Gastroesophageal sphincter (tissue), 4 donors: ENCODE results near the gene LTBP3. TPM values are rescaled to one million over a fixed set of nuclear protein-coding genes. Genes with fewer than 3 reads are reported as not detected.
A peak's percentile ranks its signal among the peaks of the same experiment; 100 is the strongest.

Source experiments
- ATAC-seq: fragments of 150-250 bp; one replicate; pipeline ENCODE4 v1.9.1; 2016; ENCODE audit warnings: mild to moderate bottlenecking, moderate library complexity
- H3K27ac ChIP-seq, 4 donors: fragments of 200-600 bp; sonication (generic) in 3 of 4; 1 replicate in 3 of 4; 2 replicates in 1 of 4; pipeline ENCODE4 v1.5.1; 2016 to 2019
- H3K27me3 ChIP-seq: fragments of 200-600 bp; sonication (generic); one replicate; pipeline ENCODE4 v1.5.1; 2019
- H3K36me3 ChIP-seq, 2 donors: fragments of 200-600 bp; sonication (generic); one replicate each; pipeline ENCODE4 v1.5.1; 2019; ENCODE audit warnings: control low read depth in 1 of 2
- H3K4me1 ChIP-seq, 3 donors: fragments of 200-600 bp; sonication (generic); 1 replicate in 2 of 3; 2 replicates in 1 of 3; pipeline ENCODE4 v1.5.1; 2016 to 2019; ENCODE audit warnings: control low read depth in 2 of 3
- H3K4me3 ChIP-seq, 2 donors: fragments of 200-600 bp; sonication (generic); one replicate each; pipeline ENCODE4 v1.5.1; 2019; ENCODE audit warnings: mild to moderate bottlenecking in 1 of 2, moderate library complexity in 1 of 2
- H3K9me3 ChIP-seq, 3 donors: fragments of 200-600 bp; sonication (generic); one replicate each; pipeline ENCODE4 v1.5.1; 2017 to 2019; ENCODE audit warnings: control low read depth in 2 of 3
- EP300 ChIP-seq: sonication (generic); formaldehyde crosslinking; IDR thresholded peaks from one replicate; pipeline ENCODE4 v1.6.1; 2017; ENCODE audit warnings: antibody characterized with exemption, mild to moderate bottlenecking
- POLR2A ChIP-seq, 2 donors: fragments of 450-650 bp; IDR thresholded peaks; one replicate each; pipeline ENCODE4 v1.6.1; 2017; ENCODE audit warnings: antibody characterized with exemption in 2 of 2, mild to moderate bottlenecking in 2 of 2, moderate library complexity in 1 of 2
- POLR2AphosphoS5 ChIP-seq: sonication (generic); formaldehyde crosslinking; IDR thresholded peaks from one replicate; pipeline ENCODE4 v1.6.1; 2017; ENCODE audit warnings: antibody characterized with exemption
- WGBS, 2 donors: methylation state at CpG; one replicate each; pipeline ENCODE4 v1.1.5; 2018; ENCODE audit warnings: low coverage in 1 of 2; 5-methylcytosine and 5-hydroxymethylcytosine counted together
- total RNA-seq, 4 donors: library from RNA; depleted of rRNA; stranded (reverse); fragments of >200 nt; gene quantifications; one replicate each; pipeline ENCODE4 v1.1.0, GENCODE V29; 2016
- TF ChIP-seq, protein P1 (sequence below), 4 experiments: fragments of 200-600 bp in 2 of 4; fragments of 450-650 bp in 2 of 4; sonication (generic) in 1 of 4; IDR thresholded peaks; one replicate each; pipeline ENCODE4 v1.5.1; 2017 to 2019; ENCODE audit warnings: antibody characterized with exemption in 4 of 4, mild to moderate bottlenecking in 2 of 4, moderate library complexity in 2 of 4

The LTBP3 gene
- total RNA-seq, 4 donors from 2014 or later: 90.6 to 173 (median 139) TPM

DNA sequence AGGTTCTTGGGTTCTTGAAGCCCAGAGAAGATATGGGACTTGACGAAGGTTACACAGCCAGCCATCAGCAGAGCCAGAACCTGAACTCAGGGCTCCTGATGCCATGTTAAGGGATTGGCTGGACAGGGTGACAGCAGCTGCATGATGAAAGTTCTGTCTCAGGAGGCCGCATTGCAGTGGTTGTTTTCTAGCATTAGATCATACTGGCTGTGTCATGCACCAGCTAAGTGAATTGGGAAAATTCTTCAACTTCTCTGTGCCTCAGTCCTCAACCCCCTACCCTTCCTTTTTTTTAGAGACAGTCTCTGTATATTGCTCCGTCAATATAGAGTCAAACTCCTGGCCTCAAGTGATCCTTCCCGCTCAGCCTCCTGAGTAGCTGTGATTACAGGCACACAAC lies 5.4 kb upstream of the LTBP3 start:
- H3K4me1 ChIP-seq: peaks cover 0 to 60% (median 29%) of the 10 kb centered on the region in 3 donors
- no peaks in the 10 kb centered on the region for H3K27me3 ChIP-seq
- WGBS, 2 donors: 96 to 100% methylated on average over 2 to 4 of the region's 4 CpGs
- H3K36me3 ChIP-seq: no peaks in the 10 kb centered on the region
- TF ChIP-seq EP300: no peak
- TF ChIP-seq, protein P1, sequence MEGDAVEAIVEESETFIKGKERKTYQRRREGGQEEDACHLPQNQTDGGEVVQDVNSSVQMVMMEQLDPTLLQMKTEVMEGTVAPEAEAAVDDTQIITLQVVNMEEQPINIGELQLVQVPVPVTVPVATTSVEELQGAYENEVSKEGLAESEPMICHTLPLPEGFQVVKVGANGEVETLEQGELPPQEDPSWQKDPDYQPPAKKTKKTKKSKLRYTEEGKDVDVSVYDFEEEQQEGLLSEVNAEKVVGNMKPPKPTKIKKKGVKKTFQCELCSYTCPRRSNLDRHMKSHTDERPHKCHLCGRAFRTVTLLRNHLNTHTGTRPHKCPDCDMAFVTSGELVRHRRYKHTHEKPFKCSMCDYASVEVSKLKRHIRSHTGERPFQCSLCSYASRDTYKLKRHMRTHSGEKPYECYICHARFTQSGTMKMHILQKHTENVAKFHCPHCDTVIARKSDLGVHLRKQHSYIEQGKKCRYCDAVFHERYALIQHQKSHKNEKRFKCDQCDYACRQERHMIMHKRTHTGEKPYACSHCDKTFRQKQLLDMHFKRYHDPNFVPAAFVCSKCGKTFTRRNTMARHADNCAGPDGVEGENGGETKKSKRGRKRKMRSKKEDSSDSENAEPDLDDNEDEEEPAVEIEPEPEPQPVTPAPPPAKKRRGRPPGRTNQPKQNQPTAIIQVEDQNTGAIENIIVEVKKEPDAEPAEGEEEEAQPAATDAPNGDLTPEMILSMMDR (IDR thresholded peaks at IDR 0.05): no peak
- no peak overlapping the region for H3K4me3 ChIP-seq
- peak overlapping the region in 2 of 4 donors; percentile 21 to 98 for H3K27ac ChIP-seq
- no peaks in the 10 kb centered on the region for H3K9me3 ChIP-seq
- no peak for ATAC-seq

DNA sequence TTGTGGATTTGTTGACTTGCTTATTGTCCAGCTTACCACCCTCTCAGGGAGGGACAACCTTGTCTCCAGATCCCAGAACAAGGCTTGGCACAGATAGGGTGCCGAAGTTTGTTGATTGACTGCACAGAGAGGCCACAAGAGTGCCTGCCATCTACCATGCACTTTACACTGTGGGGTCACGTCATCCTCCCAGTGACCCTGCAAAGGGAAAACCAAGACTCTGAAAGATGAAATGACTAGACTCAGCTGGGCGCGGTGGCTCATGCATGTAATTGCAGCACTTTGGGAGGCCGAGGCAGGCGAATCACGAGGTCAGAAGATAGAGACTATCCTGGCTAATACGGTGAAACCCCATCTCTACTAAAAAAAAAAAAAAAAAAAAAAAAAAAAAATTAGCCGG lies 4.6 kb upstream of the LTBP3 start:
- H3K4me3 ChIP-seq: no peak overlapping the region
- WGBS, 2 donors: 75 to 80% methylated on average over 1 to 2 of the region's 9 CpGs
- ATAC-seq: no peak
- no peaks in the 10 kb centered on the region for H3K27me3 ChIP-seq
- H3K36me3 ChIP-seq: no peaks in the 10 kb centered on the region
- H3K9me3 ChIP-seq: no peaks in the 10 kb centered on the region
- no peak overlapping the region for H3K27ac ChIP-seq
- H3K4me1 ChIP-seq: peaks cover 0 to 55% (median 26%) of the 10 kb centered on the region in 3 donors
- TF ChIP-seq POLR2A (IDR thresholded peaks at IDR 0.05) (no peak), POLR2AphosphoS5 (no peak), EP300 (no peak)
- TF ChIP-seq, protein P1 (IDR thresholded peaks at IDR 0.05): no peak

DNA sequence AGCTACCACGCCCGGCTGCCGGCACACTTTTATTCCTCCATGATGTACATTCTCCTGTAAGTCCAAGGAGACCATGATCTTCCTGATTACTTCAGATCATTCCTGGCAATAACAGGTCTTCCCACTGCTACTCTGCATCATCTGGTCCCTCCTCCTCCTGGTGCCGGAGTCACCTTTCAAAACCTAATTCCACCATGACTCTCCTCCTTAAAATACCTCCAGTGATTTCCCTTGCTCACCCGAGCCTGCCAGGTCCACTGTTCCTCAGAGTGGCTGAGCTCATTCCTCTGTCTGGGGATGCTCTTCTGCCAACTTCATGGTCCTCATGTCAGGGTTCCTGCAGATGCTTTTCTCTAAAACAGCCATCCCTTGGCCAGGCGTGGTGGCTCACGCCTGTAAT lies 3.9 kb upstream of the LTBP3 start:
- TF ChIP-seq POLR2AphosphoS5: no peak
- TF ChIP-seq EP300: no peak
- TF ChIP-seq POLR2A (IDR thresholded peaks at IDR 0.05): no peak
- TF ChIP-seq, protein P1 (IDR thresholded peaks at IDR 0.05): no peak
- no peaks in the 10 kb centered on the region for H3K36me3 ChIP-seq
- H3K27ac ChIP-seq: no peak overlapping the region
- 92 to 93% methylated on average over 4 to 5 of the region's 7 CpGs for WGBS, 2 donors
- H3K4me1 ChIP-seq: peaks cover 0 to 54% (median 26%) of the 10 kb centered on the region in 3 donors
- H3K27me3 ChIP-seq: no peaks in the 10 kb centered on the region
- no peak overlapping the region for H3K4me3 ChIP-seq
- no peaks in the 10 kb centered on the region for H3K9me3 ChIP-seq
- no peak for ATAC-seq

DNA sequence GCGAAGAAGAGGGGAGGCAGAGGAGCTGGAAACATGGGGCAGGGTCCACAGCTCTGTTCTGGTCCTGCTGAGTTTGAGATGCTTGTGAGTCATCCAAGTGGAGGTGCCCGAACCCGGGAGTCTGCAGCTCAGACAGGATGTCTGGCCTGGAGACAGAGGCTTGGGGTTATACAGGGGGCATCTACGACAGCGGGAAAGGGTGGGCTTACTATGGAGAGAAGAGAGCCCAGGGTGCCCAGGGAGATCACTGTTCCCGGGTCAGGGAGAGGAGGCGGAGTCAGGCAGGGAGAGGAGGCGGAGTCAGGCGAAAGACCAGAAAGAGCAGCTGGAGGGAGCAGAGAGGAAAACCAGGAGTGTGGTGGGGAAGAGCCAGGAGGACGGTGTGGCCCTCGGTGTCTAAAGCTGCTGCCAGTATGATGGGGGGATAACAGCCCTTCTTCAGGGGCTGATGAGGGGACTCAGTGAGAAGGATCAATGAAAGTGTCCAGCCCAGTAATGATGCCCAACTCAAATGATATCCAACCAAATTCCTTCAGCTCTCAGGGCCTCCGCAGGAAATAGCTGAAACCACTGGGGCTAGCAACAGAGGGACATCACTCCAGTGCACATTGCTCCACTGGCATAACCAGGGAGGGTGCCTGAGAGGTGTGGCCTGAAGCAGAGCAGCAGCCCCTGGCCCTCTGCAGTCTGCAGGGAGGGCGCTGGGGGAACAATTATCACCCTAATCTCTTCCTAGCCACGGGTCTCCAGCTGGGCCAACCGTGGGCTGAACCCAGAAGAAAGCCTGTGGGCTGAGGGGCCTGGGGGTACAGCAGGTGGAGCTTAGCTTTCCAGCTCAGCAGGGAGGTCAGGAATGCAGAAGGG lies 2.6 kb upstream of the LTBP3 start:
- H3K36me3 ChIP-seq: no peaks in the 10 kb centered on the region
- no peaks in the 10 kb centered on the region for H3K9me3 ChIP-seq
- H3K4me1 ChIP-seq: peaks cover 0 to 54% (median 37%) of the 10 kb centered on the region in 3 donors
- H3K27ac ChIP-seq: peak overlapping the region; percentile 6 to 100 (median 98)
- no peaks in the 10 kb centered on the region for H3K27me3 ChIP-seq
- TF ChIP-seq, protein P1 (IDR thresholded peaks at IDR 0.05): no peak
- TF ChIP-seq POLR2A (IDR thresholded peaks at IDR 0.05): no peak
- TF ChIP-seq EP300: no peak
- TF ChIP-seq POLR2AphosphoS5: no peak
- ATAC-seq: peak; percentile 7
- 15 to 26% methylated on average over 5 to 14 of the region's 15 CpGs for WGBS, 2 donors
- no peak overlapping the region for H3K4me3 ChIP-seq

DNA sequence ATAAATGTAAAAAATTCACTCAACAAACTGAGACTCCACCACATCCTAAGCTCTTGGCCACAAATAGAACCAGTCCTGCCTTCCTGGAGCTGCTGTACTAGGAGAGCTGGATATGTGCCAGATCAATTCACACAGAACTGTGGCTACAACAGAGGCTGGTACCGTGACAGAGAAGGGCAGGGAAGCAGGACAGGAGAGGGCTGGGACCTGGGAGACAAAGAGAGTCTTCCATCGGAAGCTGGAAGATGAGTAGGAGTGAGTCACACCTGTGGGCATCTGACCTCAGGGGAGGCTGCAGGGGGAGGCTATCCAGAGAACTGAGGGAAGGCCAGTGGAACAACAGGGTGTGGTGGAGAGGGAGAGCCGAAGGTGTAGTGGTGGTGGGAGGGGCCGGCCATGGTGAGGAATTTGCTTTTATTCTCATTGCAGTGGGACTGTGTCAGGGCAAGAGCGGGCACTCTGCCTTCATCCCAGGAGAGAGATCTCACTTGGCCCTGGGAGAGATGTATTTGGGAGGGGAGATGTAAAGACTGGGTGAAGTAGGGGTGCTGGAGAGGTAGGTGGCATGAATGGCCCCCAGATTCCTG lies 1.9 kb upstream of the LTBP3 start:
- WGBS, 2 donors: 39 to 80% methylated on average over 1 to 5 of the region's 5 CpGs
- Histone ChIP-seq H3K27me3 (no peaks in the 10 kb centered on the region), H3K27ac (peak overlapping the region; percentile 90 to 100 (median 98)), H3K9me3 (no peaks in the 10 kb centered on the region), H3K4me1 (peaks cover 0 to 56% (median 44%) of the 10 kb centered on the region in 3 donors), H3K4me3 (no peak overlapping the region), H3K36me3 (no peaks in the 10 kb centered on the region)
- no peak for TF ChIP-seq EP300
- no peak for TF ChIP-seq POLR2AphosphoS5
- TF ChIP-seq POLR2A (IDR thresholded peaks at IDR 0.05): no peak
- TF ChIP-seq, protein P1 (IDR thresholded peaks at IDR 0.05): no peak
- no peak for ATAC-seq
